Activated CD8-positive, alpha-beta memory T cell treated with anti-CD3 and anti-CD28 coated beads for 36 hours (primary cell): ENCODE results near the gene RLN2. TPM values are rescaled to one million over a fixed set of nuclear protein-coding genes. Genes with fewer than 3 reads are reported as not detected.
"Not testable (repeated sequence)": the region's sequence is repeated elsewhere in the genome, so short reads cannot be mapped to it uniquely, and the experiment has no call there.

ENCODE experiments used
- CTCF ChIA-PET: fragments of 350-600 bp; sonication (Branson Sonifier 250); formaldehyde crosslinking; loops from one replicate; lab custom pipeline; 2021; ENCODE audit warnings: antibody characterized with exemption; lab: Charles Lee
- POLR2A ChIA-PET: fragments of 350-600 bp; sonication (Branson Sonifier 250); formaldehyde crosslinking; loops from one replicate; lab custom pipeline; 2021; ENCODE audit warnings: antibody characterized with exemption; lab: Charles Lee
- total RNA-seq, 2 experiments: library from RNA; stranded (reverse); gene quantifications; one replicate each; pipeline ENCODE4 v1.2.3, GENCODE V29; 2021

Gene RLN2, protein sequence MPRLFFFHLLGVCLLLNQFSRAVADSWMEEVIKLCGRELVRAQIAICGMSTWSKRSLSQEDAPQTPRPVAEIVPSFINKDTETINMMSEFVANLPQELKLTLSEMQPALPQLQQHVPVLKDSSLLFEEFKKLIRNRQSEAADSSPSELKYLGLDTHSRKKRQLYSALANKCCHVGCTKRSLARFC
- total RNA-seq = 1 to 10 TPM; 2.4 to 2.8 TPM

GRCh38 chr9:5303840-5304795, at the start of gene RLN2:
RLN2 (minus strand) TSS chr9:5304716; CDS start chr9:5304580, 136 bp downstream.
- POLR2A ChIA-PET, CTCF ChIA-PET: not testable (repeated sequence)

DNA sequence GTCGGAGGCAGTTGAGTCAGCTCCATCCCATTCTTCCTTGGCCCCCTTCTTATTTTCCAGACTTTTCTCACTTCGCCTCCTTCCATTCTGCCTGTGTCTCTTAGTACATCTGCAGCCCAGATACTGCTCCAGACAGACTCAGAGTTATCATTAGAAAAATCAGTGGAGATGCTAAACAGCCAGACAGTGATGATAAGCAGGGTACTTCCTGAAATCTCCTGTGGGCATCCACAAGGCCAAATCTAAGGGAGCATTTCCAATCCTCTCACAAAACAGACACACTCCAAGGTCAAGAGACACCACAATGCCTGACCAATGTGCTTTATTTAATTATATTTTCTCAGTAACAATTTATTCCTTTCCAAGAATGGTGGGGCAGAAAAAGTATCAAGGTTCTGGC, 49.7 kb upstream of the RLN2 start:
- POLR2A ChIA-PET = no interaction called here
- CTCF ChIA-PET = no interaction called here

DNA sequence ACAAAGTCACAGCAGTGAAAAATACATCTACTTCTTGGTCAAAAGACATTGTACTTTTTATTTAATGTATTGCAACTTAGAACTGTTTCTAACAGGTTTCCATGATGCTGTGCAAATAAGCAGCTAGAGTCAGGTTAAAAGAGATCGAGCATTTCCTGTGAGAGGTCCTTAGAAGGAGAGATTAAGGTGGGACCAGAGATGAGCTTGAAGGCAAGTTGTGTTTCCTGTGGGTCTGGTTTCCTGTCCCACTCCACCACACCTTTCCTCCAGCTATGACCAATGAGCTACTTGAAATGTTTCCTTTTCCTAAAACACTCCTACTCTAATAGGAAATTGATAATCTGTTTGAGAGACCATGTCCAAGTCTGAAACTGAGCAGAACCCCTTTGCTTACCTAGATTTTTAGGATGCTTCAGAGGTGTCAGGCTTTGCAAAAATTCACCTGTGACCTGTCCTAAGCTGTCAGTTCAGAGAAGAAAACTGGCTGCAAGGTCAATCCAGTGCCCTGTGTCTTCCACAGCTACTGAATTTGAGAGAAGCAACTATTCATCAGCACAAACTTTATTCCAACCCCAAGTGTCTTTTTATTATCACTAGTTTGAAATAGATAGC, 48.2 kb upstream of the RLN2 start:
- ChIA-PET CTCF (interaction anchor here (1.6 kb wide), 1 partner anchor 74 kb away, joined by 3 read pairs; no protein-coding TSS in a partner anchor), POLR2A (no interaction called here)

DNA sequence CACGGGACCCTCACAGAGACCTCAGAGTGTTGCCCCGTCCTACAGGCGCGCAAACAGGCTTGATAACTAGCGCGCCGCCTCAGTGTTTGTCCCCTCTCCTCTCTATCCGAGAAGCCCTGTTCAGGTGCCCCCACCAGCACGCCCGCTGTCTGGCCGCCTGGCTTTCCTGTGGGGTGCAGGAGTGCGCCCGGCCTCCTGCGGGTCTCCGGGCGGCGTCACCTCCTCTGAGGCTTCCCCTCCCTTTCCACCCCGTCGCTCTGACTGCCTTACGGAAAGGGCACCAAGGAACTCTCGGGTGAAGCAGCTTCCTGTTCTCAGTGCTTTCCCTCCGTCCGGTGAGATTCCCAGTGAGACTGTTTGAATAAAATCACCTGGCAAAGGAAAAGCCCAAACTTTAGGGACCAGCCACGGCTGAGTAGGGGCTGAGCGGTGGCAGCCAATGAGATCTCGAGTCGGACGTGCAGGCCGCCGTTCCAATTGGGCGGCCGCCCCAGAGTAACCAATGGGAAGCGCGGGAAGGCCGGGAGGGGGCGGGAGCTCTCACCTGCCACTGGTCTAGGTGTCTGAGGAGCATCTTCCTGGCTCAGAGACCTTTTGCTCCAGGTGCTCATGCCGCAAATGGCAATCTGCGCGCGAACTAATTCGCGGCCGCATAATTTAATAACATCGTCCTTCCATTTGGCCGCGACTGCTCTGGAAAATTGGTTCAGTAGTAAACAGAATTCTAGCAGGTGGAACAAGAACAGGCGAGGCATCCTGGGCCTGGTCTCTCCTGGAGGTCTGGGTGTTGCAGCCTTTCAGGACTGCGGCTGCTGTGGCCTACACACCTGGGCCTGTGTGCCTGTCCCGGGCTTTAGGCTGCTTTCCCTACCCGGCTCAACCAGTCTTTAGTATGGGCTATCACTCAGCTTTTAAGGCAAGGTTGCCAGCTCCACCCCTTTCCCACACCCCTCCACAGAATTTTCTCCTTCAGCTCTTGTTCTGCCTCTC, 34.8 kb upstream of the RLN2 start, which contains the start of gene RLN1:
RLN1 (minus strand) TSS at position 885 of the 990 bp plus-strand sequence; CDS start at position 755, 130 bp downstream.
- POLR2A ChIA-PET, CTCF ChIA-PET: not testable (repeated sequence)

GRCh38 chr9:5336688-5337087, 32.2 kb upstream of the RLN2 start:
- ChIA-PET CTCF (no interaction called here), POLR2A (no interaction called here)

DNA sequence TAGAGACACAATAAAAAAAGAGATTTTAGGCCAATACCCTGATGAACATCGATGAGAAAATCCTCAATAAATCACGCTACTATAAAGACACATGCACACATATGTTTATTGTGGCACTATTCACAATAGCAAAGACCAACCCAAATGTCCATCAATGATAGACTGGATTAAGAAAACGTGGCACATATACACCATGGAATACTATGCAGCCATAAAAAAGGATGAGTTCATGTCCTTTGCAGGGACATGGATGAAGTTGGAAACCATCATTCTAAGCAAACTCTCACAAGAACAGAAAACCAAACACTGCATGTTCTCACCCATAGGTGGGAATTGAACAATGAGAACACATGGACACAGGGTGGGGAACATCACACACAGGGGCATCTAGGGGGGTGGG, 26.8 kb upstream of the RLN2 start:
- CTCF ChIA-PET, POLR2A ChIA-PET: not testable (repeated sequence)

GRCh38 chr9:5326893-5327548, 22.5 kb upstream of the RLN2 start:
- ChIA-PET CTCF (no interaction called here), POLR2A (no interaction called here)

DNA sequence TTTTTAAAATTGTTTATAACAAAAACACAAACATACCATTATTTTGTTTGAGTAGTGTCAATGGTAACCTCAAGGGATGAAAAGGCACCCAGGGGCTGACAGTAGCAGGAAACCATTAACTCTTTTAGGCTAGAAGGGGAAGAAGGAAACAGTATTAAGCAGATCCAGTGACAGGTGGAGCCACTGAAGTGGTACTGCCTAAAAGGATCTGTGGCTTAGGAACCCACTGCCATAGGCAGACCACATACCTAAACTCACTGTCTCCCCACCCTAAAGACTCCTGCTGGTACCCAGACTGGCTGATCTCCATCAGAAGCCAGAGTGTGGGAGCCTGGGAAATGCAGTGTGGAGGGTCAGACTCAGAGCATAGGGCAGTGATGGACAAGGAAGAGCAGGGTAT, 21.7 kb upstream of the RLN2 start:
- ChIA-PET CTCF (no interaction called here), POLR2A (no interaction called here)

GRCh38 chr9:5321601-5322000, 17.1 kb upstream of the RLN2 start:
- CTCF ChIA-PET = not testable (repeated sequence)

DNA sequence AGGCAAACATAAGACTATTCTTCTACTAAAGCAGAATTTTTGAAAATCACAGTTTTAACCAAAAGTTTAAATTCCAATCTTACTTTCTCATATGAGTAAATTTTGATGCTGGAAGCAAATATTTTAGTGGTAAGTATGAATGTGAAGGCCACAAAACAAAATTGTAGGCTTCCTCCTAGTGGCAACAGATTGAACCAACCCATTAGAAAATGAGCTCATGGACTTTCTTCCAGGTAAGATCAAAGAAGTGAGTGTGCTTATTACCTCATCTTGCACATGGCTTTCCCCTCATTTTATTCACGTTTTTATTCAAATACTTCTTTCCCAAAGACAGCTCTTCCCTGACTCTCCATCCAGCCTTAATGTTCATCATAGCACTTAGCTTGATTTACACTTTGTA, 16.5 kb upstream of the RLN2 start:
- POLR2A ChIA-PET = no interaction called here
- CTCF ChIA-PET = no interaction called here

More at GRCh38 chr9:5321601-5322000, 17.1 kb upstream of the RLN2 start:
- POLR2A ChIA-PET = not testable (repeated sequence)

- CTCF ChIA-PET, POLR2A ChIA-PET: not testable (repeated sequence)
Measured at GRCh38 chr9:5316406-5316805, 11.9 kb upstream of the RLN2 start.

GRCh38 chr9:5315187-5315923, 10.8 kb upstream of the RLN2 start:
- CTCF ChIA-PET = no interaction called here

DNA sequence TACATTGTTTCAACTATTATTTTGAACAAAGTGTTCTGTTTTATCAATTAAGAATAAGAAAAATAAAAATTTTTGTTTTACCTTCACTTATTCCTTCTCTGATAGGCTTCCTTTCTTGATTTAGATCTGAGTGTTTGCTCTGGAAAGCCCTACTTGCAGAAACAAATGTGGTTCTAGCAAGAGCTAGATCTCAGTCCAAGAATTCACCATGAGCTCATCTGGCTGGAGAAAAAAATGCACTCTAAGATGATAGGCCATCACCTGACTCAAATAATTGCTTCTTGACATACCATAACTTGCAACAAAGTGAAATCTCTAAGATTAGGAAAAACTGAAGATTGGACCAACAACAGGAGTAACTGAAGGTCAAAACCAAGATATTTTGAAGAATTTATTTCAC, 6.3 kb upstream of the RLN2 start:
- ChIA-PET POLR2A (interaction anchor here (0.8 kb wide), 1 partner anchor 1242 kb away, joined by 4 read pairs; no protein-coding TSS in a partner anchor), CTCF (no interaction called here)

More at GRCh38 chr9:5315187-5315923, 10.8 kb upstream of the RLN2 start:
- POLR2A ChIA-PET = no interaction called here

DNA sequence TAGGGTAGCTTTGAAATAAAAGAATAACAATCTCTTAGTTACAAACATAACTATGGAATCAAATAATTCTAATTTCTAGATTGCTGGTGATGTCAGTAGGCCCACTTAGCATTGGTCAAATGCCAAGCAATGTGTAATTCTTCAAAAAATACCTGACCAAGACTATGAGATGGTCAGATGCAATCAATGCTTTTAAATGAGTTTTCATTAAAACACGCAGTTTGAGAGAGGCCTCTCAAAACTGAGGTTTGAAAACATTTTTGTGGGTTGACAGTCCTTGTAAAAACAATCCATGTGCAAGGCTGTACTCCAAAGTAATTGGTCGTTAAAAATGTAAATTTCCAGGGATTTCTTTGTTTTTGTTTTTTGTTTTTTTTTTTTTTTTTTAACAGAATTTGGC, 1.2 kb upstream of the RLN2 start:
- ChIA-PET CTCF (interaction anchor here (0.7 kb wide), 2 partner anchors 91 to 321 kb away, joined by 3 read pairs; partner anchors contain the start of gene JAK2), POLR2A (no interaction called here)

DNA sequence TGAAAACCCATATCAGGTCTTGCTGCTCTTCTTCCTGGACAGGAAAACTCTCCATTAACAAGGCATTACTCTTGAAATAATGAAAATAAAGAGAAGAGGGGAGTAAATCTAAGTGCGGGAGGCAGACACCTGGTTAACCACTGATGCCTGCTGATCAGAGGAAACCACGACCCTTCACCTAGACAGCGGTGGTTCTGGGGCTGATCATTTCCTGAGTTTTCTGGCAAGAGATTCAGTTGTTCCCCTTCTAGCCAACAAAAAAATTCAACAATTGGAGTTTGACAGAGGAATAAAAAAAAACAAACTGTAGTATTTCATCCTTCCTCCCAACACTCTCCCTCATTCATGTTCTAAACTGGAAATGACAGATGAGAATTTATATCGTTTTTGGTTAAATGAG, 3.0 kb downstream of the RLN2 start:
- POLR2A ChIA-PET = no interaction called here
- CTCF ChIA-PET = no interaction called here

- ChIA-PET POLR2A (no interaction called here), CTCF (no interaction called here)
Measured at GRCh38 chr9:5292141-5292540, 12.4 kb downstream of the RLN2 start.

- ChIA-PET CTCF (no interaction called here), POLR2A (no interaction called here)
Measured at GRCh38 chr9:5288591-5288990, 15.9 kb downstream of the RLN2 start.

GRCh38 chr9:5286262-5286661, 18.3 kb downstream of the RLN2 start:
- CTCF ChIA-PET = no interaction called here
- POLR2A ChIA-PET = no interaction called here
